GM12892 (cell line): ENCODE results near the gene CAMTA2.

ENCODE experiments used
- DNase-seq: peaks from one replicate; pipeline ENCODE4 v3.0.0; 2011; ENCODE audit not compliant: insufficient read length
- FAIRE-seq: peaks from 2 replicates; lab custom pipeline; 2011; peaks lifted over from hg19 to GRCh38; lab: Jason Lieb, UNC
- POLR2A ChIP-seq: IDR thresholded peaks from 2 replicates; pipeline ENCODE4 v1.6.1; 2011; ENCODE audit warnings: low read depth, low read length, control low read depth
- POLR2AphosphoS5 ChIP-seq: IDR thresholded peaks from 2 replicates; pipeline ENCODE4 v1.6.1; 2011; ENCODE audit warnings: low read depth, low read length, control low read depth
- TAF1 ChIP-seq: IDR thresholded peaks from 2 replicates; pipeline ENCODE4 v1.6.1; 2011; ENCODE audit warnings: low read depth, mild to moderate bottlenecking, control low read depth, low read length, borderline replicate concordance

CAMTA2 gene

GRCh38 chr17:5023588-5024147 is 36.2 kb upstream of the CAMTA2 start:
- TF ChIP-seq POLR2AphosphoS5, result no peak
- TF ChIP-seq POLR2A, result no peak
- no peak for TF ChIP-seq TAF1
- no peak for FAIRE-seq
- no peak for DNase-seq

- TF ChIP-seq TAF1 (no peak), POLR2AphosphoS5 (no peak), POLR2A (no peak)
- FAIRE-seq, result no peak
- no peak for DNase-seq
These were observed 34.8 kb upstream of the CAMTA2 start for GRCh38 chr17:5022171-5022711.

DNA sequence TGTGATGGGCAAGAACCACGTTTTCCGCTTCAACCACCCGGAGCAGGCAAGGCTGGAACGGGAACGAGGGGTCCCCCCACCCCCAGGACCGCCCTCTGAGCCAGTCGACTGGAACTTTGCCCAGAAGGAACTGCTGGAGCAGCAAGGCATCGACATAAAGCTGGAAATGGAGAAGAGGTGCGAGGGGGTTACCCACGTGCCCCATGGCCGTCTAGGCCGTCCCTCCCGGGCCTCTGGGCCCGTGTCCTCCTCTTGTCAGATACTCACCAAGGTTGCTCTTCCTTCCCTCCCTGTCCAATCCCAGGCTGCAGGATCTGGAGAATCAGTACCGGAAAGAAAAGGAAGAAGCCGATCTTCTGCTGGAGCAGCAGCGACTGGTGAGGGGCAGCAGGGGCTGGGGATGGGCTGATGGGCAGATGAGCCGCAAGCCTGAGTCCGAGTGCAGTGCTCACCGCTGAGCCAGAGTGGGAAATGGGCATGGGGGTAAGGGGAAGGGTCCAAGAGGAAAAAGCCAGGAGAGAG is 33.1 kb upstream of the CAMTA2 start:
- TF ChIP-seq TAF1 (no peak), POLR2A (no peak), POLR2AphosphoS5 (no peak)
- DNase-seq (no peak), FAIRE-seq (no peak)

- peak; percentile 48 for DNase-seq
- no peak for TF ChIP-seq POLR2AphosphoS5
- no peak for TF ChIP-seq POLR2A
- TF ChIP-seq TAF1, result no peak
- no peak for FAIRE-seq
These were observed 32.0 kb upstream of the CAMTA2 start for GRCh38 chr17:5019475-5019956.

DNA sequence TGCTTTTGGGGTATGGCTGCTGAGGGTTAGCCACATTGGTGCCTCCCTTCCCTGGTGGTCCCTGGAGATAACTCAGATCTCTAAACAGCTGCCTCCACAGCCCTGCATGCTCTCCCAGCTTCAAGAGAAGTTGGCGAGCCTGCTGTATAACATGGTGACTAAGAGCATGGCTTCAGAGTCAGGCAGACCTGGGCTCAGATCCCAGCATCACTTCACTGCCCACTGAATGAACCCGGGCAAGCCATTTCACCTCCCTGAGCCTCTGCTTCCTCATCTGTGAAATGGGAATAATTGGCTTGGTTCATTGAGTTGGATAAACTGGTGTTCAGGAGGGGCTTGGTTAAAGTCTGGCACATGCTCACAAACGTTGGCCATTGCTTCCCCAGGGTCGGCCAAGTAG is 26.9 kb upstream of the CAMTA2 start:
- DNase-seq, result no peak
- no peak for TF ChIP-seq POLR2AphosphoS5
- no peak for FAIRE-seq

- no peak for TF ChIP-seq POLR2AphosphoS5
- TF ChIP-seq TAF1, result no peak
- TF ChIP-seq POLR2A, result no peak
- peak; percentile 93 for FAIRE-seq
- peak; percentile 52 for DNase-seq
These were observed 24.5 kb upstream of the CAMTA2 start for GRCh38 chr17:5011928-5012327.

DNA sequence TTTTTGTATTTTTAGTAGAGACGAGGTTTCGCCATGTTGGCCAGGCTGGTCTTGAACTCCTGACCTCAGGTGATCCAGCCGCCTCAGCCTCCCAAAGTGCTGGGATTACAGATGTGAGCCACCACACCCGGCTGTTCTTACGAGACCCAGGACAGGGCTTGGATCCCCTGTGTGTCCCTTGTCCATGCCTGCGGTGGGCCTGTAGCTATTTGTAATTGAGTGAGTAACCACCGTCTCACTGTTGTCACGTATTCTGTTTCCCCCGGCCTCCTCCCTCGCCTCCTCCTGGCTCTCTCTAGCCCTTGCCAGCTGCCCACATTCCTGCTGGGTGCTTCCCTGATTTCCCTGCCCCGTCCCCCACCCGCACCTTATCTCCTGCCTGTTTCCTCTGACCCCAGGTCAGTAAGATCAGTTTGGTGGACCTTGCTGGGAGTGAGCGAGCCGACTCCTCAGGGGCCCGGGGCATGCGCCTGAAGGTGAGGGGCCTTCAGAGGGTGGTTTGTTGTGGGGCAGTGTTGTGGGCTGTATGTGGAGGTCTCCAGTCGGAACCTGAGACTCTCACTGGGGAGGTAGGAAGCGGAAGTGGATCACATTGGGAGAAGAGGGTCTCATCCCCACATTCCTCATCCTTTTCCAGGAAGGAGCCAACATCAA is 15.9 kb upstream of the CAMTA2 start:
- TF ChIP-seq POLR2AphosphoS5, result no peak
- no peak for TF ChIP-seq POLR2A
- TF ChIP-seq TAF1, result no peak
- FAIRE-seq, result no peak

DNA sequence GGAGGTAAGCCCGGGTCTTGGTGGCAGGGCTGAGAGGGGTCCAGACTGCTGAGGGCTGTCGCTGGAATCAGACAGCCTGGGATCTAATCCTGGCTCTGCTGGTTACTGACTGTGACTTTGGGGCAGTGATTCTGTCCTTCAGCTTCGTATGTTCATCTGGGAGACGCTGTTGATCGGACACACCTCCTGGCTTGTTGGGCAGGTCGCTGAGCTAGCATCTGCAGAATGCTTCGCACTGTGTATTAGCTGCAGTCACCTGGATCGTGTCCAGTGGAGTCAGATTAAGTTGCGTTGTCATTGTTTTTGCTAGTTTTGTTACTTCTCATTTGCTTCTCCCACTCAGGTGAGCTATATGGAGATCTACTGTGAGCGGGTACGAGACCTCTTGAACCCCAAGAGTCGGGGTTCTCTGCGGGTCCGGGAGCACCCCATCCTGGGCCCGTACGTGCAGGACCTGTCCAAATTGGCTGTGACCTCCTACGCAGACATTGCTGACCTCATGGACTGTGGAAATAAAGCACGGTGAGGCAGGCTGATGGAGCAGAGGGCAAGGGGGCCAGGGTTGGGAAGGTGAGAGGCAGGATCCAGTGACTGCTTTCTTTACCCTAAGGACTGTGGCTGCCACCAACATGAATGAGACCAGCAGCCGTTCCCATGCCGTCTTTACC is 14.8 kb upstream of the CAMTA2 start:
- DNase-seq (no peak), FAIRE-seq (no peak)
- TF ChIP-seq POLR2AphosphoS5, result no peak
- no peak for TF ChIP-seq TAF1
- TF ChIP-seq POLR2A, result no peak

More for the DNA sequence above, 15.9 kb upstream of the CAMTA2 start:
- DNase-seq, result no peak

DNA sequence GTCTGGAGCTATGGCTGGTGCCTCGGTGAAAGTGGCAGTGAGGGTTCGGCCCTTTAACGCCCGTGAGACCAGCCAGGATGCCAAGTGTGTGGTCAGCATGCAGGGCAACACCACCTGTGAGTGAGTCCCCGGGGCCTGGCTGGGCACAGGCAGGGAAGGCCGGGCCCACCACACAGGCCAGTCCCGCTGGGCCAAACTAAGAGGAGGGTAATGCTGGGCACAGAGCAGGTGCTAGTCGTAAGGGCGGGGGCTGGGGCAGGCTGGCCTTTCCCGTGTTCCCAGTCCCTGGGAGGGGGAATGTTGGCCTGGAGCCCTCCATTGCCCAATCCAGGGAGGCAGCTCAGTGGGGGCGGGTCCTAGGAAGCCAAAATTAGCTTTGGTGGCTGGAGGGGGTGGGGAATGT is 12.8 kb upstream of the CAMTA2 start:
- no peak for FAIRE-seq
- no peak for DNase-seq
- TF ChIP-seq TAF1, result no peak
- no peak for TF ChIP-seq POLR2A
- no peak for TF ChIP-seq POLR2AphosphoS5

DNA sequence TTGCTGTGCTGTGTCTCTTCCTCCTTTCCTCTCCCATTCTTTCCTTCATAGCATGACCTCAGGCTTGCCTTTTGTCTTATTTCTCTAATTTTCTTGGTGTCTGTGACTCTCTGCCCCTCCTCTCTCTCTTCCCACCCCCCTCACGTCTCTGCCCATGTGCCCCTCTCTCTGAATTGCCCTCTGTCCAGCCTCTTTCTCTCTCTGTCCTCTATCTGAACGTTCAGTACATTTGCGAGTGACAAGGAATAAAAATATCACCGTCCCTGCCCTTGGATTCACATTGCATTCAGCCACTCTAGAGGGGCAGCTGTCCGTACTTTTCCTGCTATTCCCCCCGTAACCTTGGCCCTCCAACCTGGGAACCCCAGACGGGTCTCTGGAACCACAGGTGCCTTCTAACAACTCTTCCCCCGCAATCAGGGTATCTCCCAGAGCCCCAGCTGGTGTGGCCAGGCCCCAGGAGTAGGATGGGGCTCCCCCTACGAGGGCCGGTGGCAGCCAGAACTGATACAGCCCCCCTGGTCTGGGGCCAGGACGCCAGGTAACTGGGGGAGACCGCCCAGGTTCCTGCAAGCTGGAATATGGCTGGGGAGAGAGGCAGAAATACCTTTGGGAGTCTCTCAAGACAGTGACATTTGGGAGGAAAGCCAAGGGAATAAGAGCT is 12.1 kb upstream of the CAMTA2 start:
- DNase-seq (no peak), FAIRE-seq (no peak)
- TF ChIP-seq TAF1, result no peak
- TF ChIP-seq POLR2AphosphoS5, result no peak
- TF ChIP-seq POLR2A, result no peak
